ENCODE measurements around the gene RAB30.
"Not testable (repeated sequence)": the region's sequence is repeated elsewhere in the genome, so short reads cannot be mapped to it uniquely, and the experiment has no call there.

RAB30 gene

GRCh38 chr11:82943430-82943829, 128.3 kb downstream of the RAB30 start:
- H3K9me3 ChIP-seq (ENCODE audit: control insufficient read depth in 5 of 5, low read length in 5 of 5); H3K9ac ChIP-seq (ENCODE audit: low read length in 5 of 5); H3K4me1 ChIP-seq (ENCODE audit: control insufficient read depth in 5 of 5, insufficient read depth in 5 of 5, low read length in 5 of 5); H3K4me3 ChIP-seq (ENCODE audit: low read depth in 1 of 5, low read length in 5 of 5); H3K27me3 ChIP-seq (ENCODE audit: control insufficient read depth in 5 of 5, insufficient read depth in 4 of 5, low read length in 5 of 5); H3K36me3 ChIP-seq (ENCODE audit: control insufficient read depth in 5 of 5, insufficient read depth in 5 of 5, low read length in 5 of 5); H3K27ac ChIP-seq (ENCODE audit: low read depth, low read length): not testable (repeated sequence)

- Histone ChIP-seq H3K4me3 (ENCODE audit: low read depth in 1 of 5, low read length in 5 of 5) (no peak overlapping the region), H3K9me3 (ENCODE audit: control insufficient read depth in 5 of 5, low read length in 5 of 5) (no peaks in the 10 kb centered on the region), H3K27ac (ENCODE audit: low read depth, low read length) (no peak overlapping the region), H3K36me3 (ENCODE audit: control insufficient read depth in 5 of 5, insufficient read depth in 5 of 5, low read length in 5 of 5) (no peaks in the 10 kb centered on the region), H3K4me1 (ENCODE audit: control insufficient read depth in 5 of 5, insufficient read depth in 5 of 5, low read length in 5 of 5) (no peaks in the 10 kb centered on the region), H3K9ac (ENCODE audit: low read length in 5 of 5) (no peak overlapping the region), H3K27me3 (ENCODE audit: control insufficient read depth in 5 of 5, insufficient read depth in 4 of 5, low read length in 5 of 5) (no peaks in the 10 kb centered on the region)
Observed at GRCh38 chr11:82942376-82942775, 129.3 kb downstream of the RAB30 start.

GRCh38 chr11:82939456-82939855, 132.2 kb downstream of the RAB30 start:
- Histone ChIP-seq H3K4me3 (ENCODE audit: low read depth in 1 of 5, low read length in 5 of 5) (no peak overlapping the region), H3K27ac (ENCODE audit: low read depth, low read length) (no peak overlapping the region), H3K27me3 (ENCODE audit: control insufficient read depth in 5 of 5, insufficient read depth in 4 of 5, low read length in 5 of 5) (no peaks in the 10 kb centered on the region), H3K36me3 (ENCODE audit: control insufficient read depth in 5 of 5, insufficient read depth in 5 of 5, low read length in 5 of 5) (no peaks in the 10 kb centered on the region), H3K9me3 (ENCODE audit: control insufficient read depth in 5 of 5, low read length in 5 of 5) (no peaks in the 10 kb centered on the region), H3K4me1 (ENCODE audit: control insufficient read depth in 5 of 5, insufficient read depth in 5 of 5, low read length in 5 of 5) (no peaks in the 10 kb centered on the region), H3K9ac (ENCODE audit: low read length in 5 of 5) (no peak overlapping the region)

GRCh38 chr11:82937554-82937953, 134.1 kb downstream of the RAB30 start:
- Histone ChIP-seq H3K27me3 (ENCODE audit: control insufficient read depth in 5 of 5, insufficient read depth in 4 of 5, low read length in 5 of 5) (no peaks in the 10 kb centered on the region), H3K4me3 (ENCODE audit: low read depth in 1 of 5, low read length in 5 of 5) (no peak overlapping the region), H3K27ac (ENCODE audit: low read depth, low read length) (no peak overlapping the region), H3K9ac (ENCODE audit: low read length in 5 of 5) (no peak overlapping the region), H3K36me3 (ENCODE audit: control insufficient read depth in 5 of 5, insufficient read depth in 5 of 5, low read length in 5 of 5) (no peaks in the 10 kb centered on the region), H3K4me1 (ENCODE audit: control insufficient read depth in 5 of 5, insufficient read depth in 5 of 5, low read length in 5 of 5) (no peaks in the 10 kb centered on the region), H3K9me3 (ENCODE audit: control insufficient read depth in 5 of 5, low read length in 5 of 5) (no peaks in the 10 kb centered on the region)

- H3K27ac ChIP-seq (ENCODE audit: low read depth, low read length), result no peak overlapping the region
- H3K27me3 ChIP-seq (ENCODE audit: control insufficient read depth in 5 of 5, insufficient read depth in 4 of 5, low read length in 5 of 5), result no peaks in the 10 kb centered on the region
- no peaks in the 10 kb centered on the region for H3K9me3 ChIP-seq (ENCODE audit: control insufficient read depth in 5 of 5, low read length in 5 of 5)
- no peaks in the 10 kb centered on the region for H3K4me1 ChIP-seq (ENCODE audit: control insufficient read depth in 5 of 5, insufficient read depth in 5 of 5, low read length in 5 of 5)
- no peak overlapping the region for H3K9ac ChIP-seq (ENCODE audit: low read length in 5 of 5)
- no peak overlapping the region for H3K4me3 ChIP-seq (ENCODE audit: low read depth in 1 of 5, low read length in 5 of 5)
- no peaks in the 10 kb centered on the region for H3K36me3 ChIP-seq (ENCODE audit: control insufficient read depth in 5 of 5, insufficient read depth in 5 of 5, low read length in 5 of 5)
Observed at GRCh38 chr11:82936261-82936660, 135.4 kb downstream of the RAB30 start.

GRCh38 chr11:82932564-82932963, 139.1 kb downstream of the RAB30 start:
- Histone ChIP-seq H3K27ac (ENCODE audit: low read depth, low read length) (no peak overlapping the region), H3K27me3 (ENCODE audit: control insufficient read depth in 5 of 5, insufficient read depth in 4 of 5, low read length in 5 of 5) (no peaks in the 10 kb centered on the region), H3K9ac (ENCODE audit: low read length in 5 of 5) (no peak overlapping the region), H3K9me3 (ENCODE audit: control insufficient read depth in 5 of 5, low read length in 5 of 5) (no peaks in the 10 kb centered on the region), H3K4me1 (ENCODE audit: control insufficient read depth in 5 of 5, insufficient read depth in 5 of 5, low read length in 5 of 5) (no peaks in the 10 kb centered on the region), H3K36me3 (ENCODE audit: control insufficient read depth in 5 of 5, insufficient read depth in 5 of 5, low read length in 5 of 5) (no peaks in the 10 kb centered on the region), H3K4me3 (ENCODE audit: low read depth in 1 of 5, low read length in 5 of 5) (no peak overlapping the region)

- Histone ChIP-seq H3K9ac (ENCODE audit: low read length in 5 of 5) (no peak overlapping the region), H3K27ac (ENCODE audit: low read depth, low read length) (no peak overlapping the region), H3K27me3 (ENCODE audit: control insufficient read depth in 5 of 5, insufficient read depth in 4 of 5, low read length in 5 of 5) (no peaks in the 10 kb centered on the region), H3K4me1 (ENCODE audit: control insufficient read depth in 5 of 5, insufficient read depth in 5 of 5, low read length in 5 of 5) (no peaks in the 10 kb centered on the region), H3K36me3 (ENCODE audit: control insufficient read depth in 5 of 5, insufficient read depth in 5 of 5, low read length in 5 of 5) (no peaks in the 10 kb centered on the region), H3K9me3 (ENCODE audit: control insufficient read depth in 5 of 5, low read length in 5 of 5) (no peaks in the 10 kb centered on the region), H3K4me3 (ENCODE audit: low read depth in 1 of 5, low read length in 5 of 5) (no peak overlapping the region)
Observed at GRCh38 chr11:82930734-82931133, 141.0 kb downstream of the RAB30 start.

GRCh38 chr11:82930229-82930628, 141.5 kb downstream of the RAB30 start:
- Histone ChIP-seq H3K4me1 (ENCODE audit: control insufficient read depth in 5 of 5, insufficient read depth in 5 of 5, low read length in 5 of 5) (no peaks in the 10 kb centered on the region), H3K9me3 (ENCODE audit: control insufficient read depth in 5 of 5, low read length in 5 of 5) (no peaks in the 10 kb centered on the region), H3K36me3 (ENCODE audit: control insufficient read depth in 5 of 5, insufficient read depth in 5 of 5, low read length in 5 of 5) (no peaks in the 10 kb centered on the region), H3K9ac (ENCODE audit: low read length in 5 of 5) (no peak overlapping the region), H3K27ac (ENCODE audit: low read depth, low read length) (no peak overlapping the region), H3K4me3 (ENCODE audit: low read depth in 1 of 5, low read length in 5 of 5) (no peak overlapping the region), H3K27me3 (ENCODE audit: control insufficient read depth in 5 of 5, insufficient read depth in 4 of 5, low read length in 5 of 5) (no peaks in the 10 kb centered on the region)

- no peaks in the 10 kb centered on the region for H3K27me3 ChIP-seq (ENCODE audit: control insufficient read depth in 5 of 5, insufficient read depth in 4 of 5, low read length in 5 of 5)
- no peaks in the 10 kb centered on the region for H3K36me3 ChIP-seq (ENCODE audit: control insufficient read depth in 5 of 5, insufficient read depth in 5 of 5, low read length in 5 of 5)
- H3K4me3 ChIP-seq (ENCODE audit: low read depth in 1 of 5, low read length in 5 of 5), result no peak overlapping the region
- no peaks in the 10 kb centered on the region for H3K4me1 ChIP-seq (ENCODE audit: control insufficient read depth in 5 of 5, insufficient read depth in 5 of 5, low read length in 5 of 5)
- no peaks in the 10 kb centered on the region for H3K9me3 ChIP-seq (ENCODE audit: control insufficient read depth in 5 of 5, low read length in 5 of 5)
- no peak overlapping the region for H3K27ac ChIP-seq (ENCODE audit: low read depth, low read length)
- no peak overlapping the region for H3K9ac ChIP-seq (ENCODE audit: low read length in 5 of 5)
Observed at GRCh38 chr11:82929121-82929520, 142.6 kb downstream of the RAB30 start.

GRCh38 chr11:82927264-82927880, 144.3 kb downstream of the RAB30 start:
- no peak overlapping the region for H3K27ac ChIP-seq (ENCODE audit: low read depth, low read length)
- no peaks in the 10 kb centered on the region for H3K27me3 ChIP-seq (ENCODE audit: control insufficient read depth in 5 of 5, insufficient read depth in 4 of 5, low read length in 5 of 5)
- no peak overlapping the region for H3K4me3 ChIP-seq (ENCODE audit: low read depth in 1 of 5, low read length in 5 of 5)
- H3K36me3 ChIP-seq (ENCODE audit: control insufficient read depth in 5 of 5, insufficient read depth in 5 of 5, low read length in 5 of 5), result no peaks in the 10 kb centered on the region
- H3K9ac ChIP-seq (ENCODE audit: low read length in 5 of 5), result no peak overlapping the region
- H3K9me3 ChIP-seq (ENCODE audit: control insufficient read depth in 5 of 5, low read length in 5 of 5), result no peaks in the 10 kb centered on the region
- H3K4me1 ChIP-seq (ENCODE audit: control insufficient read depth in 5 of 5, insufficient read depth in 5 of 5, low read length in 5 of 5), result peaks cover 0 to 5% (median 0%) of the 10 kb centered on the region in 5 donors
